Dermis blood vessel endothelial cell (primary cell): ENCODE measurements around the gene C9orf72. TPM values are rescaled to one million over a fixed set of nuclear protein-coding genes. Genes with fewer than 3 reads are reported as not detected.
A peak's percentile ranks its signal among the peaks of the same experiment; 100 is the strongest.

Experiments
- DNase-seq: peaks from one replicate; pipeline ENCODE4 v3.0.0; 2010
- total RNA-seq: library from RNA; depleted of rRNA; stranded (reverse); fragments of >200 nt; gene quantifications from 2 replicates; pipeline ENCODE4 v1.2.3, GENCODE V29; 2014

C9orf72 gene
- total RNA-seq, 1 donor from 2014 or later = 10.9 TPM

DNA sequence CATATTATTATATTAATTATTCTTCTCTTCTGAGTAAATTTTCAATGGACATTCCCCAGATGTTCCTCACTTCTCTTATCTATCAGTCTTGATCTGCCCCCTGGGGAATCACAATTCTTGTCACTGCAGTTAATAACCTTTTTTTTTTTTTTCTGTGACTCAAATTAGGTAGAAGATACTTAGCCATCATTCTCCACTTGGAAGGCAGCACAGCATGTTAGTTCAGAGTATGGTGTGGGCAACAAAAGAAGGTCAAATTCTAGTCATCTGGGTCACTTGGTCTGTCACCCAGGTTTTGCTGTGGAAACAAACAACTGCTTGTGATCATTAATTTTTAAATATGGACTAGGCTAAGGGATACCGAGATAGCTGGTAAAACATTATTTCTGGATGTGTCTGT, 35.5 kb downstream of the C9orf72 start:
- DNase-seq = no peak

- DNase-seq = no peak
Measured at GRCh38 chr9:27537027-27537435, 36.2 kb downstream of the C9orf72 start.

DNA sequence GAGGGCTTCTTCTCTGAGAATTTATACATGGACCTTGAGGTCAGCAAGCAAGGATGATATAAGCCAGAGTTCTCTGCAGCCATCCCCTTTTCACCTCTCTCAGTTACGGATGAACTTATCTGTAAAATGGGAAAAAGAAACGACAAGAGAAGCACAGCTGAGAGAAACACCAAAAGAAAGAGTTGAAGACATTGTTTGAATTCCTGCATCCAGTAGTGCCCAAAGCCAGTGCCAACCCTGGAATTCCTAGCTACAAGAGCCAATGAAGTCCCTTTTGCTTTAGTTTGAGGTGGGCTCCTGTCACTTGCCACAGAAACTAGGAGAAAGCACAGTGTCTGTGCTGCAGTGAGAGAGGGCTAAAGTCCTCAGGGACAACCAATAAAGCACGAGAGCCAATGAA, 37.1 kb downstream of the C9orf72 start:
- no peak for DNase-seq

- no peak for DNase-seq
Measured at GRCh38 chr9:27535701-27536118, 37.6 kb downstream of the C9orf72 start.

DNA sequence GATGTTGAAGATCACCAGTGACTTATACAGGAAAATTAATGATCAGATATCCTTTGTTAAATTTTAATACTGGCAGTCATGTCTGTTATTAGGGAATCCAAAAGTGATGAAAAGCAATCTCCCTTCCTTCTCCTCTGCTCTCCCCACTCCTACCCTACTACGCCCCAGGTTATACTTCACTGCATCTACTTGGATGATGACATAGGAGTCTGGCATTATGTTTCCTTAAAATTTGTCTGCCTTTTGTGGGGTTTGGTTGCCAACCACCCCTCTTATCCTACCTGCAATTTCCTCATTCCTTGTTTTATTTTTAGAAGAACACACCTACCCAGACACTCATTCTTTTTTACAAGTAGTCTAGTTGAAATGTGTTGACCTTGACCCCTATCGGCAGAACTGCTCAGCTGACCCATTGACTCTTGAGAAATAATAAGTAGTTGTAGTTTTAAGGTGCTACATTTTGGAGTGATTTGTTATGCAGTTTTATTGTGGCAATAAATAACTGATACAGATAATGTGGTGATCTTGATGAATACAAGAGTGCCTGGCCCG, 38.5 kb downstream of the C9orf72 start:
- DNase-seq = no peak

GRCh38 chr9:27534131-27534530, 39.1 kb downstream of the C9orf72 start:
- no peak for DNase-seq

- DNase-seq = no peak
Measured at GRCh38 chr9:27533311-27533710, 40.0 kb downstream of the C9orf72 start.

DNA sequence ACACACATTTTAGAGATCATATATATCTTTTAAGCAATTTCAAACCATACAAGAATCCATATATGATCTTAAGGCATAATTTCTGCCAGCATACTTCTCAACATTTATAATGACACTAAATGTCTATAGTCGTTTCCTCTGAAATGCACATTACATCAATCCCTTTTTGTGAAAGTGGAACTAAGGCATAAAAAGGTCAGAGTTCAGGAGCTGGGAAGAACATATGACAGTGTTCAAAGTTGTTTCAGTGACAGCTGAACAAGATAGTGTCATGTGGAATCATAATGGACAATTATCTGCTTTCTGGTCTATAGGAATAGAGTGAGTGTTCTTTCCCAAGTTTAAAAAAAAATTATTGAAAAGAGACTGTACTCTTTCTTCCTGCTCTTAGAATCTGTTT, 41.2 kb downstream of the C9orf72 start:
- DNase-seq = no peak

GRCh38 chr9:27530915-27531755, 42.1 kb downstream of the C9orf72 start:
- DNase-seq = no peak

- DNase-seq = peak; percentile 77
Measured at GRCh38 chr9:27529316-27530278, 43.7 kb downstream of the C9orf72 start, which contains the start of gene MOB3B. Gene MOB3B, minus strand, starts transcription at chr9:27529814. Its CDS starts 74,264 bp downstream, at chr9:27455550.

DNA sequence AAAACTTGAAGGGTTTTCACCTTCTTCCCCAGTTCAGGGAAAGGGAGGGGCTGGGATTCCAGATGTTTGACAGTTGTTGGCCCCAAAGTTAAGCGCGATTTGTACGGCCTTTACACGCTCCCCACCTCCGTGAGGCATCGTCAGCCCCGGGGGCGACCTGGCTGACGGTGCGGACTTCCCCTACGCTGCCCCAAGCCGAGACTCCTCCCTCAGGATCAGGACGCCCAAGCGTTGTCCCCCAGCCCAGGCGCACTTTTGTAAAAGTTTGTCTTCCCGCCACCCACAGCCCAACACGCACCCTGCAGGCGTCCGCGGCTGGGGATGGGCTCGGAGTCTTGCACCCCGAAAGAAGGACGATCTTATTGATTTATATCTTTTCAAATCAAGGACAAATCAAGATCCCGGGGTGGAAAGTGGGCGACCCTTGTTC, 44.4 kb downstream of the C9orf72 start:
- peak; percentile 19 for DNase-seq

- DNase-seq = peak; percentile 42
Measured at GRCh38 chr9:27528076-27528885, 45.0 kb downstream of the C9orf72 start.

GRCh38 chr9:27527702-27528075, 45.6 kb downstream of the C9orf72 start:
- DNase-seq = no peak

GRCh38 chr9:27524236-27524635, 49.0 kb downstream of the C9orf72 start, which contains the start of gene IFNK:
Gene IFNK, plus strand, starts transcription at chr9:27524290. Its CDS starts 47 bp downstream, at chr9:27524337.
- DNase-seq = no peak

DNA sequence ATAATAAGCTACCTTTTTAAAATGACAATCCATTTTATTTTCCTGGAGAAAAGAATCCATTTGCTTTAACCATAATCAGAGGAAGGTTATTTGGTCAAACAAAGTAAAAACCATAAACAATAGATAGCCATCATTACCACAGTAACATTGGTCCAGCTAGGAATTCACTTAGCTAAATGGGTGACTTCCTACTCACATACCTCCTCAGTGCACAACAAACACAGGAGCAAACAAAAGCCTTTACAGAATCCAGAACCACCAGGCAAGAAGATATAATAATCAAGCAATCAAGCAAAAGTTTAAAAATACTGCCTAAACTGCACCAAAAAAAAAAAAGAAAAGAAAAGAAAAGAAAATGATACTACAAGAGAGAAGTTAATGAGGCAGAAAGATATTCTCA, 50.1 kb downstream of the C9orf72 start:
- DNase-seq = no peak

DNA sequence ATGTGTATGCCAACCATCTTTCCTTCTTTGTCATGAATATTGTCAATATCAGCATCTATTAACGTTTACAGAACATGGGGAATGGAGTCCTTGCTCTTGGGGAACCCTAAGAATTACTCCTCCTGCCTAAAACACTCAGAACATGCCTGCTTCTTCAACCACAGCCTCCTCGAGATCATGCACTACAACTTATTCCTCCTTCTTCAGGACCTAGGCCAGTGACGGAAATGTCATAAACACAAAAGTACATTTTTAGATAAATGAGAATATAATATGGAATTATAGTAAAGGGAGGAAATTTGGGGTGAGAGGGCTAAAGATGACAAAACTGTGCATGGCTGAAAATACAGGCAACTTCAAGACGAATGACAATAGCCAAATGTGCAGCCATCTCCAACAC, 52.3 kb downstream of the C9orf72 start:
- no peak for DNase-seq

GRCh38 chr9:27519466-27520465, 53.5 kb downstream of the C9orf72 start:
- DNase-seq = no peak

- no peak for DNase-seq
Measured at GRCh38 chr9:27518809-27519208, 54.5 kb downstream of the C9orf72 start.

- DNase-seq = no peak
Measured at GRCh38 chr9:27518006-27518405, 55.3 kb downstream of the C9orf72 start.

DNA sequence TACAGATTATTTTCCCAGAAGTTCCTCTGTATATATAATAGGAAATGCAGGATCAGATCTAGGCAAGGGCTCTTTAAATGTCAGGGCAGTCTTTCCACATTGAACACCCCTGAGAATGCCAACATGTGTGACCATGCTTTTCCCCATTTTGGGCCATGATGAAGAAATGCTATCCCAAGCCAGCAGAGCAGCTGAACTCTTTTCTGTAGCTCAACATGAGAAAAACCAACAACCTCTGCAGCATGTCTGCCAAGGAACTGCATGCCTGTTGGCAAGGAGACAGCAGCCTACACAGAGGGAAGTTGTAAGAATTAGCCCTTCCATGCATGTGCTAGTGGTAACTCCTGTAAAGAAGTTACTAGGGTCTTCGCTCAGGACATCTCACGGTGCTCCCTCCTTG, 58.7 kb downstream of the C9orf72 start:
- no peak for DNase-seq

- no peak for DNase-seq
Measured at GRCh38 chr9:27511771-27512170, 61.5 kb downstream of the C9orf72 start.
